HepG2 (cell line): ENCODE results near the gene MID1. TPM values are rescaled to one million over a fixed set of nuclear protein-coding genes. Genes with fewer than 3 reads are reported as not detected.

Source experiments
- ATAC-seq: fragments of 200-7000 bp; cut with Tn5 transposase; 3 replicates; pipeline ENCODE4 v1.9.1; 2020; ENCODE audit warnings: mild to moderate bottlenecking, moderate library complexity
- BruUV-seq: library from RNA; stranded (reverse); fragments of 400-500 nt; replicated peaks from 2 replicates; lab custom pipeline; 2021; lab: Mats Ljungman, UMichigan
- CTCF ChIA-PET: fragments of 300-600 bp; formaldehyde crosslinking; extraction: SDS; loops from one replicate; lab custom pipeline; 2021; ENCODE audit warnings: low total read pairs, inconsistent platforms, low intra/inter-chr PET ratio; lab: Yijun Ruan, JAX
- POLR2A ChIA-PET: fragments of 350-600 bp; sonication (Branson Sonifier 250); formaldehyde crosslinking; loops from one replicate; lab custom pipeline; 2020; ENCODE audit warnings: antibody characterized with exemption, inconsistent platforms; lab: Yijun Ruan, JAX
- DNase-seq: peaks from one replicate; pipeline ENCODE4 v3.0.0-alpha.2; 2015; ENCODE audit warnings: low spot score
- FAIRE-seq: peaks from 3 replicates; lab custom pipeline; 2011; peaks lifted over from hg19 to GRCh38; lab: Jason Lieb, UNC
- H2AFZ ChIP-seq: one replicate; pipeline ENCODE4 v1.6.1; 2011; ENCODE audit warnings: low read length, inconsistent platforms
- H3K27ac ChIP-seq: fragments of 300-600 bp; 3 replicates; pipeline ENCODE4 v1.8.0; 2011; ENCODE audit warnings: mixed run types, mild to moderate bottlenecking, mixed read lengths, low read length, inconsistent platforms; ENCODE audit not compliant: insufficient read depth; ENCODE audit errors: extremely low read length
- H3K27me3 ChIP-seq, 2 experiments: fragments of 200-600 bp in 1 of 2; 2 replicates in 1 of 2; 3 replicates in 1 of 2; pipeline versions ENCODE4 v1.6.0 to v1.8.0; 2011; ENCODE audit warnings: low read length in 2 of 2, mild to moderate bottlenecking in 2 of 2, moderate library complexity in 2 of 2, inconsistent platforms in 1 of 2; ENCODE audit not compliant: insufficient read depth in 2 of 2, control insufficient read depth in 1 of 2
- H3K36me3 ChIP-seq, 2 experiments: fragments of 200-600 bp in 1 of 2; replicated peaks in 1 of 2; 2 replicates in 1 of 2; 3 replicates in 1 of 2; pipeline versions ENCODE4 v1.5.1 to v1.8.0; 2011; ENCODE audit warnings: low read length in 2 of 2, inconsistent platforms in 1 of 2; ENCODE audit not compliant: insufficient read depth in 2 of 2, control insufficient read depth in 1 of 2
- H3K4me1 ChIP-seq: 2 replicates; pipeline ENCODE4 v1.5.1; 2012; ENCODE audit warnings: low read length, inconsistent platforms; ENCODE audit not compliant: insufficient read depth
- H3K4me2 ChIP-seq: 2 replicates; pipeline ENCODE4 v1.6.0; 2011; ENCODE audit warnings: low read depth, low read length, inconsistent platforms
- H3K4me3 ChIP-seq, 3 experiments: fragments of 200-600 bp in 1 of 3; sonication (generic), shearing (Covaris generic) in 1 of 3; replicated peaks in 1 of 3; 2 replicates each; pipeline ENCODE4 v1.5.1; 2011 to 2016; ENCODE audit warnings: low read length in 3 of 3, inconsistent platforms in 2 of 3, low read depth in 2 of 3, mild to moderate bottlenecking in 2 of 3, control low read depth in 1 of 3, mixed read lengths in 1 of 3; ENCODE audit not compliant: insufficient read depth in 1 of 3
- H3K79me2 ChIP-seq: one replicate; pipeline ENCODE4 v1.6.1; 2011; ENCODE audit warnings: low read length, inconsistent platforms; ENCODE audit not compliant: insufficient read depth
- H3K9ac ChIP-seq: 2 replicates; pipeline ENCODE4 v1.6.0; 2011; ENCODE audit warnings: mild to moderate bottlenecking, low read depth, low read length, inconsistent platforms; ENCODE audit not compliant: insufficient read depth
- H3K9me3 ChIP-seq: 2 replicates; pipeline ENCODE4 v1.5.1; 2012; ENCODE audit warnings: mild to moderate bottlenecking, low read length
- H4K20me1 ChIP-seq: 2 replicates; pipeline ENCODE4 v1.6.0; 2011; ENCODE audit warnings: inconsistent platforms, mild to moderate bottlenecking, low read length, moderate library complexity; ENCODE audit not compliant: insufficient read depth
- MXD3 ChIP-seq: IDR thresholded peaks from 2 replicates; pipeline ENCODE4 v1.6.1; 2016; ENCODE audit warnings: mild to moderate bottlenecking, missing biosample characterization, missing genetic modification reagents
- NFAT5 ChIP-seq: sonication (generic); formaldehyde crosslinking; IDR thresholded peaks from 2 replicates; pipeline ENCODE4 v1.4.0; 2020; ENCODE audit warnings: missing genetic modification reagents
- NFRKB ChIP-seq: fragments of 450-650 bp; IDR thresholded peaks from 2 replicates; pipeline ENCODE4 v1.6.1; 2017
- NR1H2 ChIP-seq: sonication (generic); formaldehyde crosslinking; IDR thresholded peaks from 2 replicates; pipeline ENCODE4 v1.8.1; 2022; ENCODE audit warnings: low read depth, missing genetic modification reagents, borderline replicate concordance
- RARA ChIP-seq: IDR thresholded peaks from 2 replicates; pipeline ENCODE4 v1.6.1; 2016; ENCODE audit warnings: missing genetic modification reagents, missing compliant biosample characterization
- SOX5 ChIP-seq: IDR thresholded peaks from 2 replicates; pipeline ENCODE4 v1.6.1; 2016; ENCODE audit warnings: borderline replicate concordance
- TCF12 ChIP-seq, 2 experiments: fragments of 450-650 bp in 1 of 2; sonication (generic) in 1 of 2; formaldehyde crosslinking in 1 of 2; IDR thresholded peaks; 2 replicates each; pipeline versions ENCODE4 v1.6.1 to v1.8.0; 2017 to 2022; ENCODE audit warnings: antibody characterized with exemption in 1 of 2, mild to moderate bottlenecking in 1 of 2, missing genetic modification reagents in 1 of 2, moderate library complexity in 1 of 2
- TERF1 ChIP-seq: sonication (generic); formaldehyde crosslinking; IDR thresholded peaks from 2 replicates; pipeline ENCODE4 v1.8.0; 2022; ENCODE audit warnings: mild to moderate bottlenecking, missing genetic modification reagents, moderate library complexity
- ZBTB10 ChIP-seq: sonication (generic); formaldehyde crosslinking; IDR thresholded peaks from 2 replicates; pipeline ENCODE4 v1.4.0; 2020; ENCODE audit warnings: missing genetic modification reagents, borderline replicate concordance
- ZEB1 ChIP-seq: IDR thresholded peaks from 2 replicates; pipeline ENCODE4 v1.6.1; 2012; ENCODE audit warnings: mild to moderate bottlenecking, low read depth, inconsistent platforms; ENCODE audit not compliant: insufficient replicate concordance
- ZNF724P ChIP-seq: sonication (generic); formaldehyde crosslinking; IDR thresholded peaks from 2 replicates; pipeline ENCODE4 v1.8.0; 2022; ENCODE audit warnings: missing genetic modification reagents, borderline replicate concordance
- ZSCAN29 ChIP-seq: sonication (generic); formaldehyde crosslinking; conservative IDR thresholded peaks from 2 replicates; pipeline ENCODE4 v1.4.0; 2020; ENCODE audit warnings: mild to moderate bottlenecking, missing genetic modification reagents
- WGBS: methylation state at CpG from one replicate; pipeline ENCODE4 v1.1.6; 2017; ENCODE audit warnings: low lambda C conversion rate; 5-methylcytosine and 5-hydroxymethylcytosine counted together
- in situ Hi-C: cut with HindIII; loops from 2 replicates; pipeline ENCODE4 v1.10.0; 2017; ENCODE audit warnings: low pct_unique_long_range_greater_than_20kb; ENCODE audit not compliant: extremely low pct_ligation_motif_present
- intact Hi-C: fragments of 100-400 bp; cut with micrococcal nuclease; formaldehyde crosslinking; loops from one replicate; pipeline ENCODE4 v1.10.0; 2022; ENCODE audit not compliant: unreplicated experiment
- polyA plus RNA-seq, 8 experiments: library from polyadenylated mRNA; depleted of rRNA in 3 of 8; stranded (reverse) in 7 of 8; unstranded in 1 of 8; fragments of >200 nt; fragmentation: Illumina TruSeq in 4 of 8; extraction: Trizol in 4 of 8; gene quantifications; 2 replicates each; pipeline versions ENCODE4 v1.2.1 to v1.2.3, GENCODE V29; 2011 to 2016; ENCODE audit warnings: low read depth in 4 of 8, missing spikeins in 1 of 8, mixed read lengths in 1 of 8; ENCODE audit not compliant: insufficient read depth in 1 of 8
- total RNA-seq, 5 experiments: library from RNA; depleted of rRNA; stranded (reverse); fragments of >200 nt; fragmentation: Illumina TruSeq; extraction: Trizol; gene quantifications; 2 replicates each; pipeline ENCODE4 v1.2.3, GENCODE V29; 2016; ENCODE audit warnings: low read depth in 1 of 5

Gene MID1
- total and polyA plus RNA-seq, 2 of the 13 experiments (the other 11 are each of a cell fraction or from before 2014, with no cell fraction given) = 0.86 to 1.1 TPM

GRCh38 chrX:10577853-10578252 is 42.5 kb downstream of the MID1 start:
- ChIA-PET CTCF (no interaction called here), POLR2A (no interaction called here)
- FAIRE-seq (no peak), DNase-seq (no peak), ATAC-seq (no peak)
- H4K20me1 ChIP-seq = no peaks in the 10 kb centered on the region
- no TSS peak for BruUV-seq
- WGBS = 86% methylated on average over 2 of the region's 2 CpGs
- no peak overlapping the region for H3K4me3 ChIP-seq
- intact Hi-C loops (no loop called here), in situ Hi-C loops (no loop called here)
- H3K27ac ChIP-seq = no peak overlapping the region
- H3K4me2 ChIP-seq = no peak overlapping the region
- no peak overlapping the region for H3K9ac ChIP-seq
- H3K4me1 ChIP-seq = peaks cover 8% of the 10 kb centered on the region; the same call in 1 of the 2 replicates
- H3K79me2 ChIP-seq = no peaks in the 10 kb centered on the region
- no peaks in the 10 kb centered on the region for H3K27me3 ChIP-seq
- H3K36me3 ChIP-seq = no peaks in the 10 kb centered on the region
- H3K9me3 ChIP-seq = no peaks in the 10 kb centered on the region
- no peak overlapping the region for H2AFZ ChIP-seq
- TF ChIP-seq SOX5 (CRISPR knock-in tag) (no peak), MXD3 (CRISPR knock-in tag) (no peak), NFAT5 (CRISPR knock-in tag) (no peak), ZEB1 (no peak), ZNF724P (CRISPR knock-in tag) (no peak), RARA (CRISPR knock-in tag) (no peak), TCF12 (IDR thresholded peaks at IDR 0.05) (no peak), TCF12 (CRISPR knock-in tag; IDR thresholded peaks at IDR 0.05) (no peak), ZBTB10 (CRISPR knock-in tag) (no peak), ZSCAN29 (CRISPR knock-in tag) (no peak), NFRKB (no peak), NR1H2 (CRISPR knock-in tag) (no peak), TERF1 (CRISPR knock-in tag) (no peak)
